GM23338 (cell line): ENCODE results near the gene GP5. TPM values are rescaled to one million over a fixed set of nuclear protein-coding genes. Genes with fewer than 3 reads are reported as not detected.

ENCODE experiments used
- ATAC-seq: fragments of 200-7000 bp; cut with Tn5 transposase; 3 replicates; pipeline ENCODE4 v1.9.1; 2020
- DNase-seq: peaks from one replicate; pipeline ENCODE4 v3.0.0-alpha.2; 2015; ENCODE audit warnings: low spot score
- H2AFZ ChIP-seq: fragments of 200-600 bp; sonication (generic); 2 replicates; pipeline ENCODE4 v1.8.0; 2016; ENCODE audit warnings: antibody characterized with exemption, mild to moderate bottlenecking, moderate library complexity
- H3F3A ChIP-seq: fragments of 200-600 bp; sonication (generic); replicated peaks from 2 replicates; pipeline ENCODE4 v1.8.0; 2017; ENCODE audit warnings: antibody characterized with exemption, mixed run types, low read depth
- H3K27ac ChIP-seq: fragments of 200-600 bp; sonication (generic); 2 replicates; pipeline ENCODE4 v1.6.1; 2016; ENCODE audit warnings: low read depth
- H3K27me3 ChIP-seq: fragments of 200-600 bp; sonication (generic); 2 replicates; pipeline ENCODE4 v1.8.0; 2016; ENCODE audit warnings: mild to moderate bottlenecking, mixed run types, moderate library complexity; ENCODE audit not compliant: insufficient read depth
- H3K36me3 ChIP-seq: fragments of 200-600 bp; sonication (generic); 2 replicates; pipeline ENCODE4 v1.8.0; 2016; ENCODE audit warnings: mild to moderate bottlenecking; ENCODE audit not compliant: insufficient read depth
- H3K4me1 ChIP-seq: fragments of 200-600 bp; sonication (generic); 2 replicates; pipeline ENCODE4 v1.8.0; 2016; ENCODE audit warnings: mild to moderate bottlenecking, moderate library complexity; ENCODE audit not compliant: insufficient read depth
- H3K4me2 ChIP-seq: fragments of 200-600 bp; sonication (generic); 2 replicates; pipeline ENCODE4 v1.7.1; 2017; ENCODE audit warnings: mixed run types
- H3K4me3 ChIP-seq: fragments of 200-600 bp; sonication (generic); 2 replicates; pipeline ENCODE4 v1.6.1; 2016; ENCODE audit warnings: mixed run types
- H3K79me2 ChIP-seq: fragments of 200-600 bp; sonication (generic); replicated peaks from 2 replicates; pipeline ENCODE4 v1.8.0; 2017; ENCODE audit warnings: mild to moderate bottlenecking; ENCODE audit not compliant: insufficient read depth
- H3K9me2 ChIP-seq: fragments of 200-600 bp; sonication (generic); 2 replicates; pipeline ENCODE4 v1.8.0; 2017; ENCODE audit not compliant: insufficient read depth
- H4K20me1 ChIP-seq: fragments of 200-600 bp; sonication (generic); replicated peaks from 2 replicates; pipeline ENCODE4 v1.8.0; 2017; ENCODE audit warnings: mild to moderate bottlenecking; ENCODE audit not compliant: insufficient read depth
- H3K27ac Mint-ChIP-seq: 2 replicates; pipeline ENCODE4 v1.8.0; 2020; ENCODE audit warnings: inconsistent platforms, mild to moderate bottlenecking, moderate library complexity, mixed read lengths
- H3K27me3 Mint-ChIP-seq: 3 replicates; pipeline ENCODE4 v1.8.0; 2022; ENCODE audit warnings: low read depth, mild to moderate bottlenecking, moderate library complexity, mixed read lengths, inconsistent platforms; ENCODE audit not compliant: insufficient read depth, poor library complexity
- H3K36me3 Mint-ChIP-seq: 3 replicates; pipeline ENCODE4 v1.8.0; 2021; ENCODE audit warnings: low read depth, mild to moderate bottlenecking, inconsistent platforms, moderate library complexity, mixed read lengths
- H3K4me1 Mint-ChIP-seq: 3 replicates; pipeline ENCODE4 v1.8.0; 2020; ENCODE audit warnings: mild to moderate bottlenecking, inconsistent platforms, mixed read lengths
- H3K4me3 Mint-ChIP-seq: 3 replicates; pipeline ENCODE4 v1.8.0; 2021; ENCODE audit warnings: moderate library complexity, mild to moderate bottlenecking, inconsistent platforms, mixed read lengths
- H3K9me3 Mint-ChIP-seq: 3 replicates; pipeline ENCODE4 v1.8.0; 2020; ENCODE audit warnings: moderate library complexity, mild to moderate bottlenecking, inconsistent platforms, mixed read lengths
- CREB1 ChIP-seq: fragments of 250-450 bp; sonication (Bioruptor Pico); IDR thresholded peaks from 2 replicates; pipeline ENCODE4 v1.5.0; 2020; ENCODE audit warnings: low read depth, mild to moderate bottlenecking, moderate library complexity
- EZH2 ChIP-seq: fragments of 200-600 bp; sonication (generic); IDR thresholded peaks from one replicate; pipeline ENCODE4 v1.8.0; 2017; ENCODE audit warnings: antibody characterized with exemption, mild to moderate bottlenecking, low read depth; ENCODE audit not compliant: unreplicated experiment
- EZH2phosphoT487 ChIP-seq: fragments of 200-600 bp; sonication (generic); IDR thresholded peaks from one replicate; pipeline ENCODE4 v1.8.1; 2018; ENCODE audit warnings: antibody characterized with exemption; ENCODE audit not compliant: unreplicated experiment
- JUNB ChIP-seq: IDR thresholded peaks from one replicate; pipeline ENCODE4 v1.6.1; 2016; ENCODE audit warnings: antibody characterized with exemption; ENCODE audit not compliant: unreplicated experiment
- NANOG ChIP-seq: IDR thresholded peaks from 2 replicates; pipeline ENCODE4 v1.6.1; 2016; ENCODE audit warnings: antibody characterized with exemption, borderline replicate concordance
- POLR2AphosphoS5 ChIP-seq: IDR thresholded peaks from 2 replicates; pipeline ENCODE4 v1.6.1; 2016; ENCODE audit warnings: antibody characterized with exemption, low read depth
- STAT1 ChIP-seq: IDR thresholded peaks from one replicate; pipeline ENCODE4 v1.6.1; 2016; ENCODE audit warnings: antibody characterized with exemption; ENCODE audit not compliant: unreplicated experiment
- ZNF114 ChIP-seq: fragments of 250-450 bp; sonication (Bioruptor Pico); IDR thresholded peaks from 2 replicates; pipeline ENCODE4 v1.5.0; 2020; ENCODE audit warnings: mild to moderate bottlenecking, moderate library complexity
- ZNF331 ChIP-seq: fragments of 250-450 bp; sonication (Bioruptor Pico); IDR thresholded peaks from 2 replicates; pipeline ENCODE4 v1.5.0; 2020; ENCODE audit warnings: low read depth, mild to moderate bottlenecking, moderate library complexity
- ZNF462 ChIP-seq: fragments of 250-450 bp; sonication (Bioruptor Pico); IDR thresholded peaks from 2 replicates; pipeline ENCODE4 v1.5.0; 2020; ENCODE audit warnings: mild to moderate bottlenecking, moderate library complexity
- polyA plus RNA-seq: library from polyadenylated mRNA; unstranded; fragments of >200 nt; fragmentation: Nextera tagmentation; extraction: Ambion mirVana; gene quantifications from 2 replicates; pipeline ENCODE4 v1.2.1, GENCODE V29; 2016
- total RNA-seq: library from RNA; depleted of rRNA; stranded (reverse); fragments of >200 nt; shearing (Covaris generic); gene quantifications from 2 replicates; pipeline ENCODE4 v1.2.3, GENCODE V29; 2014
- TF ChIP-seq, protein P1 (sequence below): IDR thresholded peaks from 2 replicates; pipeline ENCODE4 v1.6.1; 2016; ENCODE audit warnings: antibody characterized with exemption
- TF ChIP-seq, protein P2 (sequence below), 2 experiments: fragments of 200-600 bp in 1 of 2; sonication (generic) in 1 of 2; conservative IDR thresholded peaks; 2 replicates each; pipeline versions ENCODE4 v1.5.1 to v1.6.1; 2016 to 2017; ENCODE audit warnings: antibody characterized with exemption in 2 of 2, low read depth in 2 of 2, mild to moderate bottlenecking in 2 of 2, moderate library complexity in 1 of 2
- TF ChIP-seq, protein P3 (sequence below): IDR thresholded peaks from one replicate; pipeline ENCODE4 v1.6.1; 2018; ENCODE audit warnings: antibody characterized with exemption; ENCODE audit not compliant: unreplicated experiment

Gene GP5
- total and polyA plus RNA-seq, 2 experiments from 2014 or later: 0.07 to 0.15 TPM

- H3K27me3 Mint-ChIP-seq: peaks cover 2% of the 10 kb centered on the region
Measured at GRCh38 chr3:194351952-194352536, 47.0 kb downstream of the GP5 start.

More at GRCh38 chr3:194351952-194352536, 47.0 kb downstream of the GP5 start:
- H3K4me2 ChIP-seq: no peak overlapping the region
- no peak overlapping the region for H3K27ac ChIP-seq
- H3K9me2 ChIP-seq: no peaks in the 10 kb centered on the region
- H4K20me1 ChIP-seq: no peaks in the 10 kb centered on the region
- no peak for ATAC-seq
- DNase-seq: no peak
- H3K4me1 ChIP-seq: no peaks in the 10 kb centered on the region
- H2AFZ ChIP-seq: peak overlapping the region; percentile 74; the same call in 1 of the 2 replicates
- no peaks in the 10 kb centered on the region for H3K79me2 ChIP-seq
- TF ChIP-seq CREB1 (CRISPR knock-in tag) (no peak), POLR2AphosphoS5 (no peak), STAT1 (no peak), EZH2 (no peak), JUNB (no peak), ZNF114 (CRISPR knock-in tag) (no peak), EZH2phosphoT487 (no peak), NANOG (no peak), ZNF331 (CRISPR knock-in tag) (no peak), ZNF462 (CRISPR knock-in tag) (no peak)
- TF ChIP-seq, protein P1, sequence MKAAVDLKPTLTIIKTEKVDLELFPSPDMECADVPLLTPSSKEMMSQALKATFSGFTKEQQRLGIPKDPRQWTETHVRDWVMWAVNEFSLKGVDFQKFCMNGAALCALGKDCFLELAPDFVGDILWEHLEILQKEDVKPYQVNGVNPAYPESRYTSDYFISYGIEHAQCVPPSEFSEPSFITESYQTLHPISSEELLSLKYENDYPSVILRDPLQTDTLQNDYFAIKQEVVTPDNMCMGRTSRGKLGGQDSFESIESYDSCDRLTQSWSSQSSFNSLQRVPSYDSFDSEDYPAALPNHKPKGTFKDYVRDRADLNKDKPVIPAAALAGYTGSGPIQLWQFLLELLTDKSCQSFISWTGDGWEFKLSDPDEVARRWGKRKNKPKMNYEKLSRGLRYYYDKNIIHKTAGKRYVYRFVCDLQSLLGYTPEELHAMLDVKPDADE: no peak
- TF ChIP-seq, protein P2, sequence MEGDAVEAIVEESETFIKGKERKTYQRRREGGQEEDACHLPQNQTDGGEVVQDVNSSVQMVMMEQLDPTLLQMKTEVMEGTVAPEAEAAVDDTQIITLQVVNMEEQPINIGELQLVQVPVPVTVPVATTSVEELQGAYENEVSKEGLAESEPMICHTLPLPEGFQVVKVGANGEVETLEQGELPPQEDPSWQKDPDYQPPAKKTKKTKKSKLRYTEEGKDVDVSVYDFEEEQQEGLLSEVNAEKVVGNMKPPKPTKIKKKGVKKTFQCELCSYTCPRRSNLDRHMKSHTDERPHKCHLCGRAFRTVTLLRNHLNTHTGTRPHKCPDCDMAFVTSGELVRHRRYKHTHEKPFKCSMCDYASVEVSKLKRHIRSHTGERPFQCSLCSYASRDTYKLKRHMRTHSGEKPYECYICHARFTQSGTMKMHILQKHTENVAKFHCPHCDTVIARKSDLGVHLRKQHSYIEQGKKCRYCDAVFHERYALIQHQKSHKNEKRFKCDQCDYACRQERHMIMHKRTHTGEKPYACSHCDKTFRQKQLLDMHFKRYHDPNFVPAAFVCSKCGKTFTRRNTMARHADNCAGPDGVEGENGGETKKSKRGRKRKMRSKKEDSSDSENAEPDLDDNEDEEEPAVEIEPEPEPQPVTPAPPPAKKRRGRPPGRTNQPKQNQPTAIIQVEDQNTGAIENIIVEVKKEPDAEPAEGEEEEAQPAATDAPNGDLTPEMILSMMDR (conservative IDR thresholded peaks at IDR 0.05; ENCODE audit: low read depth in 2 of 2): no peak
- TF ChIP-seq, protein P3, sequence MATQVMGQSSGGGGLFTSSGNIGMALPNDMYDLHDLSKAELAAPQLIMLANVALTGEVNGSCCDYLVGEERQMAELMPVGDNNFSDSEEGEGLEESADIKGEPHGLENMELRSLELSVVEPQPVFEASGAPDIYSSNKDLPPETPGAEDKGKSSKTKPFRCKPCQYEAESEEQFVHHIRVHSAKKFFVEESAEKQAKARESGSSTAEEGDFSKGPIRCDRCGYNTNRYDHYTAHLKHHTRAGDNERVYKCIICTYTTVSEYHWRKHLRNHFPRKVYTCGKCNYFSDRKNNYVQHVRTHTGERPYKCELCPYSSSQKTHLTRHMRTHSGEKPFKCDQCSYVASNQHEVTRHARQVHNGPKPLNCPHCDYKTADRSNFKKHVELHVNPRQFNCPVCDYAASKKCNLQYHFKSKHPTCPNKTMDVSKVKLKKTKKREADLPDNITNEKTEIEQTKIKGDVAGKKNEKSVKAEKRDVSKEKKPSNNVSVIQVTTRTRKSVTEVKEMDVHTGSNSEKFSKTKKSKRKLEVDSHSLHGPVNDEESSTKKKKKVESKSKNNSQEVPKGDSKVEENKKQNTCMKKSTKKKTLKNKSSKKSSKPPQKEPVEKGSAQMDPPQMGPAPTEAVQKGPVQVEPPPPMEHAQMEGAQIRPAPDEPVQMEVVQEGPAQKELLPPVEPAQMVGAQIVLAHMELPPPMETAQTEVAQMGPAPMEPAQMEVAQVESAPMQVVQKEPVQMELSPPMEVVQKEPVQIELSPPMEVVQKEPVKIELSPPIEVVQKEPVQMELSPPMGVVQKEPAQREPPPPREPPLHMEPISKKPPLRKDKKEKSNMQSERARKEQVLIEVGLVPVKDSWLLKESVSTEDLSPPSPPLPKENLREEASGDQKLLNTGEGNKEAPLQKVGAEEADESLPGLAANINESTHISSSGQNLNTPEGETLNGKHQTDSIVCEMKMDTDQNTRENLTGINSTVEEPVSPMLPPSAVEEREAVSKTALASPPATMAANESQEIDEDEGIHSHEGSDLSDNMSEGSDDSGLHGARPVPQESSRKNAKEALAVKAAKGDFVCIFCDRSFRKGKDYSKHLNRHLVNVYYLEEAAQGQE: no peak
- no peaks in the 10 kb centered on the region for H3K36me3 ChIP-seq
- Mint-ChIP-seq H3K4me3 (no peak overlapping the region), H3K4me1 (no peaks in the 10 kb centered on the region; the same call in 2 of the 3 replicates), H3K27ac (no peak overlapping the region), H3K9me3 (no peaks in the 10 kb centered on the region), H3K36me3 (no peaks in the 10 kb centered on the region)
- no peaks in the 10 kb centered on the region for H3K27me3 ChIP-seq
- no peaks in the 10 kb centered on the region for H3F3A ChIP-seq
- no peak overlapping the region for H3K4me3 ChIP-seq
